ENCODE data around the gene DENND5A. TPM values are rescaled to one million over a fixed set of nuclear protein-coding genes. Genes with fewer than 3 reads are reported as not detected.

DENND5A gene
- total RNA-seq, 1 donor from 2014 or later, result 52.7 TPM

DNA sequence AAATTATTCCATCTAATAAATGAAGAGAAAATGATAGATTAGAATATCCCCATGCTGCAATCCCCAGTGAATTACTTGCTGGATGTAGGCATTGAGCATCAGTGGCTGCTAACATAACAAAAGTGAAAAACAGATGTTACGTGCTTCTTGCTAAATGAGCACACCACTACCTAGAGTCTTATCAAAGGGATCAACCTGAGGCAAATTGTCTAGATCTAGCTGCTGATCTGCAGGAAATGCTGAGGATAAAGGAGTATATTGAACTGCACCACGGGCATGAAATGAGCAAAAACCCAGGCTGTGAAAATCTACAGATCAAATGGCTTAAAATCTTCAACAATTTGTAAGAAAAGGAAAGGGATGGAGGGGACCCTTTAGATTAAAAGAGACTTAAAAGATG lies 128.4 kb downstream of the DENND5A start:
- DNase-seq (ENCODE audit: low read depth), result no peak
- no peak overlapping the region for H3K4me3 ChIP-seq (ENCODE audit: low read depth, low read length)
- H3K36me3 ChIP-seq (ENCODE audit: control insufficient read depth, insufficient read depth, low read length), result peaks cover 5% of the 10 kb centered on the region
- no peaks in the 10 kb centered on the region for H3K27me3 ChIP-seq (ENCODE audit: control insufficient read depth, insufficient read depth, low read length)
- TF ChIP-seq, protein P1, sequence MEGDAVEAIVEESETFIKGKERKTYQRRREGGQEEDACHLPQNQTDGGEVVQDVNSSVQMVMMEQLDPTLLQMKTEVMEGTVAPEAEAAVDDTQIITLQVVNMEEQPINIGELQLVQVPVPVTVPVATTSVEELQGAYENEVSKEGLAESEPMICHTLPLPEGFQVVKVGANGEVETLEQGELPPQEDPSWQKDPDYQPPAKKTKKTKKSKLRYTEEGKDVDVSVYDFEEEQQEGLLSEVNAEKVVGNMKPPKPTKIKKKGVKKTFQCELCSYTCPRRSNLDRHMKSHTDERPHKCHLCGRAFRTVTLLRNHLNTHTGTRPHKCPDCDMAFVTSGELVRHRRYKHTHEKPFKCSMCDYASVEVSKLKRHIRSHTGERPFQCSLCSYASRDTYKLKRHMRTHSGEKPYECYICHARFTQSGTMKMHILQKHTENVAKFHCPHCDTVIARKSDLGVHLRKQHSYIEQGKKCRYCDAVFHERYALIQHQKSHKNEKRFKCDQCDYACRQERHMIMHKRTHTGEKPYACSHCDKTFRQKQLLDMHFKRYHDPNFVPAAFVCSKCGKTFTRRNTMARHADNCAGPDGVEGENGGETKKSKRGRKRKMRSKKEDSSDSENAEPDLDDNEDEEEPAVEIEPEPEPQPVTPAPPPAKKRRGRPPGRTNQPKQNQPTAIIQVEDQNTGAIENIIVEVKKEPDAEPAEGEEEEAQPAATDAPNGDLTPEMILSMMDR (IDR thresholded peaks at IDR 0.05; ENCODE audit: insufficient read depth, low read length, poor library complexity, severe bottlenecking), result no peak

DNA sequence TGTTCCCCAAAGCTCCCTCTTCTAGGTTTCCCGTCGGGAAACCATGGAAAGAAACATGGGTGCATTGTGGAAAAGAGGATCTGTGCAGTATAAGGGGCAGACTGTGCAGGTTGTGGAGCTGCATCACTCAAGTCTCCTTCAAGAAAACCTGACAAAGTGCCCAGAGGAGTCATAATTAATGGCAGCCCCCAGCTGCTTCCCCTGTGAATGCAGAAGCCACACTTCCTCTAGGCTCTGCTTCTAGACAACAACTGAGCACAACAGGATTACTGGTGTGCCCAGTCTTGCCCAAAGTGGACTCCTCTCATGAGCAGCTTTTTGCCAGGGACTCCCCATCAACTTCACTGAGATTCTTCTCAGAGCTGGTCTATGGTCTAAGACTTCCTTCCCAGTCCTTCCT lies 131.2 kb downstream of the DENND5A start:
- peaks cover 3% of the 10 kb centered on the region for H3K36me3 ChIP-seq (ENCODE audit: control insufficient read depth, insufficient read depth, low read length)
- TF ChIP-seq, protein P1 (IDR thresholded peaks at IDR 0.05; ENCODE audit: insufficient read depth, low read length, poor library complexity, severe bottlenecking), result no peak
- no peaks in the 10 kb centered on the region for H3K27me3 ChIP-seq (ENCODE audit: control insufficient read depth, insufficient read depth, low read length)
- no peak overlapping the region for H3K4me3 ChIP-seq (ENCODE audit: low read depth, low read length)
- DNase-seq (ENCODE audit: low read depth), result no peak

DNA sequence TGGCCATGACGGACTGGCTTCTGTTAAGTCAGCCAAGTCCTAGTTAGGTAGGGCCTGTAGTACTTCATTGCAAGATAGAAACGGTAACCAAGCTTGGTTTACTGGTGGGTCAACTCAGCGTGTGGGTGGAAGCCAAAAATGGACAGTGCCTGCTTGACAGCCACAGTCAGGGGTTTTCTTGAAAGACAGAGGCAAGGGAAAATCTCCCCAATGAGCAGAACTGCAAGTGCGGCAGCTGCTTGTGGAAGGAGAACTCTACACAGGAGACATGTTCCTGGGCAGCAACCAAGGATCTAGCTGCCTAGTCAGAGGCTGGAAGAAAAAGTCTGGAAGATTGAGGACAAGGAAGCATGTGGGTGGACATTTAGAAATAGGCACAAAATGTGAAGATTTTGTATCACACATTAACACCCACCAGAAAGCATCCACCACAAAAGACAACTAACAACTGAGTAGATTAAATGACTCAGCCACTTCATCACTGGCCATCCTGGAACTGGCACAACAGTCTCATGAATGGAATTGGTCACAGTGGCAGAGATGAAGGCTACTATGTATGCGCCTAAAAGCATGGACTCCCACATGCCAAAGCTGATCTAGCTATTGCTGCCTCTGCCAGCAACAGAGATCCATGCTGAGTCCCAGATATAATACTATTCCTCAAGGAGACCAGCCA lies 132.8 kb downstream of the DENND5A start:
- peaks cover 3% of the 10 kb centered on the region for H3K36me3 ChIP-seq (ENCODE audit: control insufficient read depth, insufficient read depth, low read length)
- TF ChIP-seq, protein P1 (IDR thresholded peaks at IDR 0.05; ENCODE audit: insufficient read depth, low read length, poor library complexity, severe bottlenecking), result no peak
- no peak overlapping the region for H3K4me3 ChIP-seq (ENCODE audit: low read depth, low read length)
- no peaks in the 10 kb centered on the region for H3K27me3 ChIP-seq (ENCODE audit: control insufficient read depth, insufficient read depth, low read length)
- no peak for DNase-seq (ENCODE audit: low read depth)

DNA sequence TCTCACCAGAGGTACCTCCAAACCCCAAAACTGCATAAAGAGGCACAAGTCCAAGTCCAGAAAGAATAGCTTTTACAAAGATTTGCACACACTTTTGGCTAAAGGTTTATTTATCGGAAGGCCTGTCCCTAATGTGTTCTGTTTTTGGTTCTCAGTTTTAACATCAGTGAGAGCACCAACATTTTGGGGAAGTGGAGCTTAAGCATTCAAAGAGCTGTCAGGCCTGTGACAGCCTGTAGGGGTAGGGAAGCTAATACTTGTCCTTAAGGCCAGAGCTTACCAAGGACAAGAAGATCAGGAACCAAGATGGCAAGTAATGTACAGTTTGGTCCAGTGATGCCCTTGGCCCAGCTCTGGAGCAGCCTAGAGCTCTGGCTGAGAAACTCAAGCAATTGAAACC lies 134.9 kb downstream of the DENND5A start:
- TF ChIP-seq, protein P1 (IDR thresholded peaks at IDR 0.05; ENCODE audit: insufficient read depth, low read length, poor library complexity, severe bottlenecking), result no peak
- peaks cover 3% of the 10 kb centered on the region for H3K36me3 ChIP-seq (ENCODE audit: control insufficient read depth, insufficient read depth, low read length)
- no peak for DNase-seq (ENCODE audit: low read depth)
- no peak overlapping the region for H3K4me3 ChIP-seq (ENCODE audit: low read depth, low read length)
- H3K27me3 ChIP-seq (ENCODE audit: control insufficient read depth, insufficient read depth, low read length), result no peaks in the 10 kb centered on the region

DNA sequence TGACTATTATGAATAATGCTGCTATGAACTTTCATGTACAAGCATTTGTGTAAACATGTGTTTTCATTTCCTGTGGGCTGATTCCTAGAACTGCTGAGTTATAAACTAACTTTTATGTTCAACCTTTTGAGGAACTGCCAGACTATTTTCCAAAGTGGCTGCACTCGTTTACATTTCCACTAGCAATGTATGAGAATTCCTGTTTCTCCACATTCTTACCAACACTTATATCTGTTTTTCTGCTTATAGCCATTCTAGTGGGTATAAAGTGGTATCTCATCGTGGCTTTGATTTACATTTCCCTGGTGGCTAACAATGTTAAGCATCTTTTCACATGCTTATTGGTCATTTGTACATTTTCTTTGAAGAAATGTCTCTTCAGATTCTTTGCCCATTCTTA lies 138.5 kb downstream of the DENND5A start:
- DNase-seq (ENCODE audit: low read depth), result no peak
- TF ChIP-seq, protein P1 (IDR thresholded peaks at IDR 0.05; ENCODE audit: insufficient read depth, low read length, poor library complexity, severe bottlenecking), result no peak
- no peak overlapping the region for H3K4me3 ChIP-seq (ENCODE audit: low read depth, low read length)
- no peaks in the 10 kb centered on the region for H3K27me3 ChIP-seq (ENCODE audit: control insufficient read depth, insufficient read depth, low read length)
- no peaks in the 10 kb centered on the region for H3K36me3 ChIP-seq (ENCODE audit: control insufficient read depth, insufficient read depth, low read length)
